IMR-90 (cell line): ENCODE data around the gene CPA4. TPM values are rescaled to one million over a fixed set of nuclear protein-coding genes. Genes with fewer than 3 reads are reported as not detected.

Source experiments
- ATAC-seq: fragments of 200-7000 bp; cut with Tn5 transposase; 2 replicates; pipeline ENCODE4 v1.9.1; 2020; ENCODE audit warnings: low read depth, mild to moderate bottlenecking, moderate library complexity
- BruUV-seq: library from RNA; stranded (reverse); fragments of 400-500 nt; replicated peaks from 2 replicates; lab custom pipeline; 2021; lab: Mats Ljungman, UMichigan
- CTCF ChIA-PET: fragments of 300-600 bp; formaldehyde crosslinking; extraction: SDS; loops from one replicate; lab custom pipeline; 2021; ENCODE audit warnings: antibody characterized with exemption; lab: Yijun Ruan, JAX
- POLR2A ChIA-PET: fragments of 300-600 bp; sonication (Branson Sonifier 250); formaldehyde crosslinking; loops from one replicate; lab custom pipeline; 2022; ENCODE audit warnings: antibody characterized with exemption; ENCODE audit not compliant: unreplicated experiment; lab: Charles Lee
- DNase-seq: peaks from one replicate; pipeline ENCODE4 v3.0.0; 2013
- H2AFZ ChIP-seq: replicated peaks from 2 replicates; pipeline ENCODE3; 2013; ENCODE audit warnings: low read length, mild to moderate bottlenecking; ENCODE audit not compliant: poor library complexity
- H2AK5ac ChIP-seq: 2 replicates; pipeline ENCODE4 v1.6.1; 2013; ENCODE audit warnings: low read depth, low read length, inconsistent platforms
- H2AK9ac ChIP-seq: replicated peaks from 2 replicates; pipeline ENCODE3; 2013; ENCODE audit warnings: mild to moderate bottlenecking, low read depth, low read length, moderate library complexity; ENCODE audit not compliant: poor library complexity
- H2BK120ac ChIP-seq: 2 replicates; pipeline ENCODE4 v1.6.1; 2013; ENCODE audit warnings: low read depth, low read length, inconsistent platforms
- H2BK15ac ChIP-seq: 3 replicates; pipeline ENCODE4 v1.6.1; 2013; ENCODE audit warnings: low read depth, low read length, inconsistent platforms
- H2BK20ac ChIP-seq: 2 replicates; pipeline ENCODE4 v1.6.1; 2013; ENCODE audit warnings: low read depth, mild to moderate bottlenecking, inconsistent platforms, low read length, moderate library complexity
- H2BK5ac ChIP-seq: 2 replicates; pipeline ENCODE4 v1.6.1; 2013; ENCODE audit warnings: mild to moderate bottlenecking, low read depth, low read length, inconsistent platforms; ENCODE audit not compliant: poor library complexity, severe bottlenecking
- H3K14ac ChIP-seq: replicated peaks from 2 replicates; pipeline ENCODE4 v1.6.1; 2013; ENCODE audit warnings: low read depth, low read length, inconsistent platforms
- H3K18ac ChIP-seq: 2 replicates; pipeline ENCODE4 v1.6.1; 2013; ENCODE audit warnings: low read depth, low read length, control low read depth
- H3K23ac ChIP-seq: 2 replicates; pipeline ENCODE4 v1.6.1; 2013; ENCODE audit warnings: low read depth, low read length, inconsistent platforms
- H3K27ac ChIP-seq: 2 replicates; pipeline ENCODE4 v1.5.1; 2013; ENCODE audit warnings: mild to moderate bottlenecking, control low read depth, low read length; ENCODE audit not compliant: insufficient read depth
- H3K27me3 ChIP-seq: 2 replicates; pipeline ENCODE4 v1.6.1; 2013; ENCODE audit warnings: low read length; ENCODE audit not compliant: control insufficient read depth, insufficient read depth
- H3K36me3 ChIP-seq: 2 replicates; pipeline ENCODE4 v1.6.1; 2013; ENCODE audit warnings: low read length, mixed read lengths; ENCODE audit not compliant: control insufficient read depth, insufficient read depth
- H3K4ac ChIP-seq: 2 replicates; pipeline ENCODE4 v1.6.1; 2013; ENCODE audit warnings: low read depth, low read length, inconsistent platforms
- H3K4me1 ChIP-seq: 2 replicates; pipeline ENCODE4 v1.6.1; 2013; ENCODE audit warnings: low read length, mixed read lengths; ENCODE audit not compliant: control insufficient read depth, insufficient read depth
- H3K4me2 ChIP-seq: 2 replicates; pipeline ENCODE4 v1.6.1; 2013; ENCODE audit warnings: low read depth, mild to moderate bottlenecking, control low read depth, low read length, moderate library complexity
- H3K4me3 ChIP-seq: 2 replicates; pipeline ENCODE4 v1.5.1; 2013; ENCODE audit warnings: low read depth, mild to moderate bottlenecking, control low read depth, low read length, moderate library complexity; ENCODE audit not compliant: insufficient read depth
- H3K56ac ChIP-seq: 2 replicates; pipeline ENCODE4 v1.6.1; 2013; ENCODE audit warnings: low read length, inconsistent platforms; ENCODE audit not compliant: insufficient read depth; ENCODE audit errors: extremely low read depth
- H3K79me1 ChIP-seq, 2 experiments: 2 replicates each; pipeline ENCODE4 v1.6.1; 2013; ENCODE audit warnings: low read length in 2 of 2, inconsistent platforms in 1 of 2, low read depth in 1 of 2
- H3K9ac ChIP-seq: 2 replicates; pipeline ENCODE4 v1.6.1; 2013; ENCODE audit warnings: low read depth, low read length, control low read depth
- H3K9me1 ChIP-seq: 2 replicates; pipeline ENCODE4 v1.6.1; 2013; ENCODE audit warnings: low read length, inconsistent platforms; ENCODE audit not compliant: insufficient read depth
- H3K9me3 ChIP-seq: 2 replicates; pipeline ENCODE4 v1.6.1; 2013; ENCODE audit warnings: low read length; ENCODE audit not compliant: control insufficient read depth, insufficient read depth
- H4K20me1 ChIP-seq: 2 replicates; pipeline ENCODE4 v1.6.1; 2013; ENCODE audit warnings: low read length, inconsistent platforms; ENCODE audit not compliant: insufficient read depth
- H4K5ac ChIP-seq: 2 replicates; pipeline ENCODE4 v1.6.1; 2013; ENCODE audit warnings: mild to moderate bottlenecking, low read depth, low read length, control low read depth
- H4K8ac ChIP-seq, 2 experiments: 2 replicates each; pipeline ENCODE4 v1.6.1; 2013; ENCODE audit warnings: low read depth in 2 of 2, low read length in 2 of 2, control low read depth in 1 of 2, inconsistent platforms in 1 of 2
- H4K91ac ChIP-seq: 2 replicates; pipeline ENCODE4 v1.6.1; 2013; ENCODE audit warnings: low read depth, low read length, inconsistent platforms; ENCODE audit not compliant: insufficient read depth
- CEBPB ChIP-seq: IDR thresholded peaks from 2 replicates; pipeline ENCODE4 v1.6.1; 2012; ENCODE audit warnings: low read depth, low read length, improper control_type of control experiment
- CHD1 ChIP-seq: IDR thresholded peaks from 2 replicates; pipeline ENCODE4 v1.6.1; 2012; ENCODE audit warnings: low read depth, low read length, improper control_type of control experiment
- ELK1 ChIP-seq: fragments of 150-350 bp; IDR thresholded peaks from 2 replicates; pipeline ENCODE4 v1.6.1; 2016; ENCODE audit warnings: low read depth, mild to moderate bottlenecking, low read length, moderate library complexity, borderline replicate concordance
- FOS ChIP-seq: fragments of 150-350 bp; IDR thresholded peaks from 2 replicates; pipeline ENCODE4 v1.6.1; 2016; ENCODE audit warnings: low read depth, low read length
- MAZ ChIP-seq: IDR thresholded peaks from 2 replicates; pipeline ENCODE4 v1.6.1; 2012; ENCODE audit warnings: low read depth, mild to moderate bottlenecking, low read length, improper control_type of control experiment, moderate library complexity, borderline replicate concordance
- NFE2L2 ChIP-seq: fragments of 150-350 bp; IDR thresholded peaks from 2 replicates; pipeline ENCODE4 v1.6.1; 2016; ENCODE audit warnings: low read depth, mild to moderate bottlenecking, low read length
- RCOR1 ChIP-seq: IDR thresholded peaks from 2 replicates; pipeline ENCODE4 v1.6.1; 2012; ENCODE audit warnings: mild to moderate bottlenecking, low read length, improper control_type of control experiment; ENCODE audit not compliant: insufficient replicate concordance
- WGBS, 2 experiments: methylation state at CpG; one replicate each; pipeline versions ENCODE4 v1.1.5 to v1.1.7; 2013; ENCODE audit warnings: missing lambda C conversion rate in 2 of 2; ENCODE audit not compliant: insufficient read length in 1 of 2; ENCODE audit errors: extremely low coverage in 2 of 2; 5-methylcytosine and 5-hydroxymethylcytosine counted together
- dilution Hi-C: fragments of 300-500 bp; cut with HindIII; formaldehyde crosslinking; loops from one replicate; pipeline ENCODE4 v1.14.3; 2018; ENCODE audit warnings: low sequenced_read_pairs; ENCODE audit not compliant: unreplicated experiment
- in situ Hi-C: fragments of 300-500 bp; cut with MboI; formaldehyde crosslinking; loops from 3 replicates; pipeline ENCODE4 v1.14.3; 2019; ENCODE audit warnings: low sequenced_read_pairs, inconsistent platforms, mixed read lengths
- intact Hi-C: fragments of 100-400 bp; cut with micrococcal nuclease; formaldehyde crosslinking; loops from 2 replicates; pipeline ENCODE4 v1.10.0; 2022
- polyA plus RNA-seq, 3 experiments: library from polyadenylated mRNA; depleted of rRNA; stranded (reverse); fragments of >200 nt; gene quantifications; 2 replicates each; pipeline ENCODE4 v1.2.3, GENCODE V29; 2012; ENCODE audit warnings: low replicate concordance in 1 of 3
- total RNA-seq: library from RNA; depleted of rRNA; stranded (reverse); fragments of >200 nt; gene quantifications from 2 replicates; pipeline ENCODE4 v1.2.3, GENCODE V29; 2012

CPA4 gene
- total and polyA plus RNA-seq, 2 of the 4 experiments (the other 2 are of a cell fraction) = 316 to 365 TPM

- no TSS peak for BruUV-seq
- intact Hi-C loops = no loop called here
- H3K27ac ChIP-seq = peak overlapping the region; percentile 76
Measured at GRCh38 chr7:130369831-130370550, 77.0 kb downstream of the CPA4 start.

More at GRCh38 chr7:130369831-130370550, 77.0 kb downstream of the CPA4 start:
- no peaks in the 10 kb centered on the region for H3K27me3 ChIP-seq
- H3K79me1 ChIP-seq = peaks cover 0 to 28% of the 10 kb centered on the region in 2 experiments; a peak in 1 of 4 replicates
- H4K91ac ChIP-seq = peak overlapping the region; percentile 95
- peak overlapping the region; percentile 74; the same call in 2 of the 3 replicates for H2BK15ac ChIP-seq
- dilution Hi-C loops = no loop called here
- TF ChIP-seq CEBPB (no peak), CHD1 (no peak), MAZ (no peak), ELK1 (no peak), RCOR1 (no peak), FOS (no peak), NFE2L2 (no peak)
- H3K56ac ChIP-seq = no peak overlapping the region
- ChIA-PET POLR2A (no interaction called here), CTCF (no interaction called here)
- H2AK9ac ChIP-seq = peak overlapping the region; percentile 3
- H2AFZ ChIP-seq = peak overlapping the region; percentile 11
- H2BK5ac ChIP-seq = peak overlapping the region; percentile 96
- no peak overlapping the region for H3K4me2 ChIP-seq
- H2BK20ac ChIP-seq = peak overlapping the region; percentile 96
- H3K18ac ChIP-seq = peak overlapping the region; percentile 38
- peaks cover 58% of the 10 kb centered on the region for H3K9me1 ChIP-seq
- ATAC-seq = no peak
- peak overlapping the region; percentile 98 for H3K23ac ChIP-seq
- H3K9ac ChIP-seq = no peak overlapping the region
- peak overlapping the region; percentile 21 for H4K5ac ChIP-seq
- no peaks in the 10 kb centered on the region for H3K9me3 ChIP-seq
- peak overlapping the region; percentile 100 for H2AK5ac ChIP-seq
- peaks cover 59% of the 10 kb centered on the region for H3K4me1 ChIP-seq
- H4K8ac ChIP-seq = peak overlapping the region; percentile 28 to 96; a peak in 3 of 4 replicates
- no peaks in the 10 kb centered on the region for H3K36me3 ChIP-seq
- H3K4me3 ChIP-seq = no peak overlapping the region
- in situ Hi-C loops = no loop called here
- H3K4ac ChIP-seq = peak overlapping the region; percentile 99
- H3K14ac ChIP-seq = peak overlapping the region; percentile 97
- DNase-seq = no peak
- H4K20me1 ChIP-seq = no peaks in the 10 kb centered on the region
- WGBS, 2 experiments = 50% methylated on average over 1 of the region's 3 CpGs; no CpG with 5 or more reads in 1 of the 2 experiments
- peak overlapping the region; percentile 98 for H2BK120ac ChIP-seq
